HepG2 (cell line): ENCODE data around the gene PPP4C. TPM values are rescaled to one million over a fixed set of nuclear protein-coding genes. Genes with fewer than 3 reads are reported as not detected.

Experiments
- BORCS8-MEF2B ChIP-seq: sonication (generic); formaldehyde crosslinking; IDR thresholded peaks from 2 replicates; pipeline ENCODE4 v1.8.0; 2022; ENCODE audit warnings: mild to moderate bottlenecking, missing genetic modification reagents
- DNMT1 ChIP-seq: sonication (generic); formaldehyde crosslinking; IDR thresholded peaks from 2 replicates; pipeline ENCODE4 v1.5.1; 2020; ENCODE audit warnings: mild to moderate bottlenecking, missing genetic modification reagents
- FOXM1 ChIP-seq: sonication (generic); formaldehyde crosslinking; IDR thresholded peaks from 2 replicates; pipeline ENCODE4 v1.5.0; 2020; ENCODE audit warnings: missing genetic modification reagents
- GABPA ChIP-seq, 2 experiments: IDR thresholded peaks; 2 replicates each; pipeline ENCODE4 v1.6.1; 2011 to 2016; ENCODE audit warnings: low read depth in 2 of 2, low read length in 1 of 2, missing biosample characterization in 1 of 2, missing genetic modification characterization in 1 of 2
- GATAD1 ChIP-seq: IDR thresholded peaks from 2 replicates; pipeline ENCODE4 v1.6.1; 2016; ENCODE audit warnings: missing genetic modification reagents, missing compliant biosample characterization
- KDM2A ChIP-seq: sonication (generic); formaldehyde crosslinking; IDR thresholded peaks from 2 replicates; pipeline ENCODE4 v1.4.0; 2020; ENCODE audit warnings: low read depth, missing genetic modification reagents, borderline replicate concordance
- MAF1 ChIP-seq: sonication (generic); formaldehyde crosslinking; IDR thresholded peaks from 2 replicates; pipeline ENCODE4 v1.5.0; 2020; ENCODE audit warnings: missing genetic modification reagents, borderline replicate concordance
- MIER2 ChIP-seq: IDR thresholded peaks from 2 replicates; pipeline ENCODE4 v1.6.1; 2016; ENCODE audit warnings: missing biosample characterization, missing genetic modification reagents
- PPARG ChIP-seq: conservative IDR thresholded peaks from 2 replicates; pipeline ENCODE4 v1.6.1; 2016; ENCODE audit warnings: missing biosample characterization, missing genetic modification reagents
- RORA ChIP-seq: sonication (generic); formaldehyde crosslinking; IDR thresholded peaks from 2 replicates; pipeline ENCODE4 v1.5.0; 2020; ENCODE audit warnings: mild to moderate bottlenecking, missing genetic modification reagents, moderate library complexity
- ZFYVE20 ChIP-seq: sonication (generic); formaldehyde crosslinking; IDR thresholded peaks from 2 replicates; pipeline ENCODE4 v1.8.0; 2023; ENCODE audit warnings: low read depth, mild to moderate bottlenecking, moderate library complexity, missing genetic modification reagents, borderline replicate concordance
- ZNF816 ChIP-seq: sonication (generic); formaldehyde crosslinking; IDR thresholded peaks from 2 replicates; pipeline ENCODE4 v1.8.0; 2022; ENCODE audit warnings: missing genetic modification reagents, mild to moderate bottlenecking, borderline replicate concordance
- ZNF850 ChIP-seq: sonication (generic); formaldehyde crosslinking; conservative IDR thresholded peaks from 2 replicates; pipeline ENCODE4 v1.9.0; 2021; ENCODE audit warnings: mild to moderate bottlenecking, missing genetic modification reagents
- polyA plus RNA-seq, 8 experiments: library from polyadenylated mRNA; depleted of rRNA in 3 of 8; stranded (reverse) in 7 of 8; unstranded in 1 of 8; fragments of >200 nt; fragmentation: Illumina TruSeq in 4 of 8; extraction: Trizol in 4 of 8; gene quantifications; 2 replicates each; pipeline versions ENCODE4 v1.2.1 to v1.2.3, GENCODE V29; 2011 to 2016; ENCODE audit warnings: low read depth in 4 of 8, missing spikeins in 1 of 8, mixed read lengths in 1 of 8; ENCODE audit not compliant: insufficient read depth in 1 of 8
- total RNA-seq, 5 experiments: library from RNA; depleted of rRNA; stranded (reverse); fragments of >200 nt; fragmentation: Illumina TruSeq; extraction: Trizol; gene quantifications; 2 replicates each; pipeline ENCODE4 v1.2.3, GENCODE V29; 2016; ENCODE audit warnings: low read depth in 1 of 5
- TF ChIP-seq, protein P1 (sequence below): sonication (generic); formaldehyde crosslinking; IDR thresholded peaks from 2 replicates; pipeline ENCODE4 v1.4.0; 2020; ENCODE audit warnings: missing genetic modification reagents; ENCODE audit errors: not compliant biosample characterization
- TF ChIP-seq, protein P2 (sequence below): sonication (generic); formaldehyde crosslinking; IDR thresholded peaks from 2 replicates; pipeline ENCODE4 v1.5.1; 2020; ENCODE audit warnings: mild to moderate bottlenecking, missing genetic modification reagents
- TF ChIP-seq, protein P3 (sequence below): fragments of 450-650 bp; IDR thresholded peaks from 2 replicates; pipeline ENCODE4 v1.6.1; 2017; ENCODE audit warnings: mild to moderate bottlenecking
- TF ChIP-seq, protein P4 (sequence below): sonication (generic); formaldehyde crosslinking; IDR thresholded peaks from 2 replicates; pipeline ENCODE4 v1.4.0; 2020; ENCODE audit warnings: missing genetic modification reagents, borderline replicate concordance
- TF ChIP-seq, protein P5 (sequence below): sonication (generic); formaldehyde crosslinking; IDR thresholded peaks from 2 replicates; pipeline ENCODE4 v1.4.0; 2020; ENCODE audit warnings: missing genetic modification reagents

PPP4C gene
- total and polyA plus RNA-seq, 2 of the 13 experiments (the other 11 are each of a cell fraction or from before 2014, with no cell fraction given) = 176 to 220 TPM

DNA sequence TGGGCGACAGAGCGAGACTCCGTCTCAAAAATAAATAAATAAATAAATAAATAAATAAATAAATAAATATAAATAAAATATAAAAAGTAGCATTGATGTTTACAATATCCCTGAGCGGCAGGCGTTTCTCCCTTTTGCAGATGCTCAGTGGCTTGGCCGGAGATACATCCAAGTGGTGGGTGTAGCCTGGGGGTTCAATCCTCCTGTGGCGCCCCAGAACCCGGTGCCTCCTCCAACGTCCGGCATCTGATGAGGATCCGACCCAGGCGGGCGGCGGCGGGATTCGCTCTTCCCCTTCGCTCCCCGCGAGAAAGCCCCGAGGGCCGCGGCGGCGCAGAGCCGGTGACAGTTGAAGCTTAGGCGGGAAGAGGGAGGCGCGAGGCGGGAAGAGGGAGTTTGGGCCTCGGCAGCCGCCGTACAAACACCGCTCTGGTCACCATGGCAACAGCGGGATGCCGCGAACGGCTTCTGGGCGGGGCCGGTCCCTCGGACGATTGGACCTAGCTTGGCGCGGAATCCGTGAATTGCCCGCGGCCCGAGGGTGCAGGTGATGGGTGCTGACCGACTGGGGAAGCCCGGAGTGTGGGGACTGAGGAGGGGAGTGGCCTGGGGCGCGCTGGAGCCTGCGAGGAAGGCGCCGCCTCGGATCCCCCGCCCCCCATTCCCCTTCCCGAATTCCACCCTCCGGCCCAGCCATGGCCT is 23.0 kb upstream of the PPP4C start (continued):
- TF ChIP-seq, protein P1, sequence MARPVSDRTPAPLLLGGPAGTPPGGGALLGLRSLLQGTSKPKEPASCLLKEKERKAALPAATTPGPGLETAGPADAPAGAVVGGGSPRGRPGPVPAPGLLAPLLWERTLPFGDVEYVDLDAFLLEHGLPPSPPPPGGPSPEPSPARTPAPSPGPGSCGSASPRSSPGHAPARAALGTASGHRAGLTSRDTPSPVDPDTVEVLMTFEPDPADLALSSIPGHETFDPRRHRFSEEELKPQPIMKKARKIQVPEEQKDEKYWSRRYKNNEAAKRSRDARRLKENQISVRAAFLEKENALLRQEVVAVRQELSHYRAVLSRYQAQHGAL (CRISPR knock-in tag) = no peak
- TF ChIP-seq ZNF816 (CRISPR knock-in tag) (peak; percentile 82; the same call in 1 of the 2 replicates), KDM2A (CRISPR knock-in tag) (peak; percentile 97), GATAD1 (CRISPR knock-in tag) (peak; percentile 91), GABPA (IDR thresholded peaks at IDR 0.05; ENCODE audit: low read depth, low read length) (no peak), GABPA (CRISPR knock-in tag; IDR thresholded peaks at IDR 0.05; ENCODE audit: low read depth) (peak; percentile 69), DNMT1 (CRISPR knock-in tag) (peak; percentile 79; the same call in 1 of the 2 replicates), ZFYVE20 (CRISPR knock-in tag) (peak; percentile 61; the same call in 1 of the 2 replicates), BORCS8-MEF2B (CRISPR knock-in tag) (peak; percentile 97), MAF1 (CRISPR knock-in tag) (no peak; the same call in 1 of the 2 replicates), MIER2 (peak; percentile 87), FOXM1 (CRISPR knock-in tag) (no peak; the same call in 1 of the 2 replicates), RORA (CRISPR knock-in tag) (no peak), PPARG (CRISPR knock-in tag) (peak; percentile 73), ZNF850 (CRISPR knock-in tag) (0 out of 2 replicates have a peak, but pooled peaks have one; percentile 34)
- TF ChIP-seq, protein P2, sequence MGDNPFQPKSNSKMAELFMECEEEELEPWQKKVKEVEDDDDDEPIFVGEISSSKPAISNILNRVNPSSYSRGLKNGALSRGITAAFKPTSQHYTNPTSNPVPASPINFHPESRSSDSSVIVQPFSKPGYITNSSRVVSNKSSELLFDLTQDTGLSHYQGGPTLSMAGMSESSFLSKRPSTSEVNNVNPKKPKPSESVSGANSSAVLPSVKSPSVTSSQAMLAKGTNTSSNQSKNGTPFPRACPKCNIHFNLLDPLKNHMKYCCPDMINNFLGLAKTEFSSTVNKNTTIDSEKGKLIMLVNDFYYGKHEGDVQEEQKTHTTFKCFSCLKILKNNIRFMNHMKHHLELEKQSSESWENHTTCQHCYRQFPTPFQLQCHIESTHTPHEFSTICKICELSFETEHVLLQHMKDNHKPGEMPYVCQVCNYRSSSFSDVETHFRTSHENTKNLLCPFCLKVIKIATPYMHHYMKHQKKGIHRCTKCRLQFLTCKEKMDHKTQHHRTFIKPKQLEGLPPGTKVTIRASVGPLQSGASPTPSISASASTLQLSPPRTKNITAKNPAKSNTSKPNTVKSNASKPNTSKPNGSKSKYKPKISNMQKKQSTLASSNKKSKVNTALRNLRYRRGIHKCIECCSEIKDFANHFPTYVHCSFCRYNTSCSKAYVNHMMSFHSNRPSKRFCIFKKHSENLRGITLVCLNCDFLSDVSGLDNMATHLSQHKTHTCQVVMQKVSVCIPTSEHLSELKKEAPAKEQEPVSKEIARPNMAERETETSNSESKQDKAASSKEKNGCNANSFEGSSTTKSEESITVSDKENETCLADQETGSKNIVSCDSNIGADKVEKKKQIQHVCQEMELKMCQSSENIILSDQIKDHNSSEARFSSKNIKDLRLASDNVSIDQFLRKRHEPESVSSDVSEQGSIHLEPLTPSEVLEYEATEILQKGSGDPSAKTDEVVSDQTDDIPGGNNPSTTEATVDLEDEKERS (CRISPR knock-in tag) = 0 out of 2 replicates have a peak, but pooled peaks have one; percentile 26
- TF ChIP-seq, protein P3, sequence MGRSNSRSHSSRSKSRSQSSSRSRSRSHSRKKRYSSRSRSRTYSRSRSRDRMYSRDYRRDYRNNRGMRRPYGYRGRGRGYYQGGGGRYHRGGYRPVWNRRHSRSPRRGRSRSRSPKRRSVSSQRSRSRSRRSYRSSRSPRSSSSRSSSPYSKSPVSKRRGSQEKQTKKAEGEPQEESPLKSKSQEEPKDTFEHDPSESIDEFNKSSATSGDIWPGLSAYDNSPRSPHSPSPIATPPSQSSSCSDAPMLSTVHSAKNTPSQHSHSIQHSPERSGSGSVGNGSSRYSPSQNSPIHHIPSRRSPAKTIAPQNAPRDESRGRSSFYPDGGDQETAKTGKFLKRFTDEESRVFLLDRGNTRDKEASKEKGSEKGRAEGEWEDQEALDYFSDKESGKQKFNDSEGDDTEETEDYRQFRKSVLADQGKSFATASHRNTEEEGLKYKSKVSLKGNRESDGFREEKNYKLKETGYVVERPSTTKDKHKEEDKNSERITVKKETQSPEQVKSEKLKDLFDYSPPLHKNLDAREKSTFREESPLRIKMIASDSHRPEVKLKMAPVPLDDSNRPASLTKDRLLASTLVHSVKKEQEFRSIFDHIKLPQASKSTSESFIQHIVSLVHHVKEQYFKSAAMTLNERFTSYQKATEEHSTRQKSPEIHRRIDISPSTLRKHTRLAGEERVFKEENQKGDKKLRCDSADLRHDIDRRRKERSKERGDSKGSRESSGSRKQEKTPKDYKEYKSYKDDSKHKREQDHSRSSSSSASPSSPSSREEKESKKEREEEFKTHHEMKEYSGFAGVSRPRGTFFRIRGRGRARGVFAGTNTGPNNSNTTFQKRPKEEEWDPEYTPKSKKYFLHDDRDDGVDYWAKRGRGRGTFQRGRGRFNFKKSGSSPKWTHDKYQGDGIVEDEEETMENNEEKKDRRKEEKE = no peak
- TF ChIP-seq, protein P4, sequence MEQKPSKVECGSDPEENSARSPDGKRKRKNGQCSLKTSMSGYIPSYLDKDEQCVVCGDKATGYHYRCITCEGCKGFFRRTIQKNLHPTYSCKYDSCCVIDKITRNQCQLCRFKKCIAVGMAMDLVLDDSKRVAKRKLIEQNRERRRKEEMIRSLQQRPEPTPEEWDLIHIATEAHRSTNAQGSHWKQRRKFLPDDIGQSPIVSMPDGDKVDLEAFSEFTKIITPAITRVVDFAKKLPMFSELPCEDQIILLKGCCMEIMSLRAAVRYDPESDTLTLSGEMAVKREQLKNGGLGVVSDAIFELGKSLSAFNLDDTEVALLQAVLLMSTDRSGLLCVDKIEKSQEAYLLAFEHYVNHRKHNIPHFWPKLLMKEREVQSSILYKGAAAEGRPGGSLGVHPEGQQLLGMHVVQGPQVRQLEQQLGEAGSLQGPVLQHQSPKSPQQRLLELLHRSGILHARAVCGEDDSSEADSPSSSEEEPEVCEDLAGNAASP (CRISPR knock-in tag) = peak; percentile 87
- TF ChIP-seq, protein P5, sequence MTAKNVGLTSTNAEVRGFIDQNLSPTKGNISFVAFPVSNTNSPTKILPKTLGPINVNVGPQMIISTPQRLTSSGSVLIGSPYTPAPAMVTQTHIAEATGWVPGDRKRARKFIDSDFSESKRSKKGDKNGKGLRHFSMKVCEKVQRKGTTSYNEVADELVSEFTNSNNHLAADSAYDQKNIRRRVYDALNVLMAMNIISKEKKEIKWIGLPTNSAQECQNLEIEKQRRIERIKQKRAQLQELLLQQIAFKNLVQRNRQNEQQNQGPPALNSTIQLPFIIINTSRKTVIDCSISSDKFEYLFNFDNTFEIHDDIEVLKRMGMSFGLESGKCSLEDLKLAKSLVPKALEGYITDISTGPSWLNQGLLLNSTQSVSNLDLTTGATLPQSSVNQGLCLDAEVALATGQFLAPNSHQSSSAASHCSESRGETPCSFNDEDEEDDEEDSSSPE (CRISPR knock-in tag) = peak; percentile 100
